HG02610 (cell line): ENCODE measurements around the gene GAN.

Source experiments
- ATAC-seq: cut with Tn5 transposase; IDR thresholded peaks from one replicate; pipeline ENCODE4 v1.9.1; 2021; ENCODE audit warnings: mild to moderate bottlenecking, moderate library complexity; ENCODE audit not compliant: unreplicated experiment

Gene GAN

DNA sequence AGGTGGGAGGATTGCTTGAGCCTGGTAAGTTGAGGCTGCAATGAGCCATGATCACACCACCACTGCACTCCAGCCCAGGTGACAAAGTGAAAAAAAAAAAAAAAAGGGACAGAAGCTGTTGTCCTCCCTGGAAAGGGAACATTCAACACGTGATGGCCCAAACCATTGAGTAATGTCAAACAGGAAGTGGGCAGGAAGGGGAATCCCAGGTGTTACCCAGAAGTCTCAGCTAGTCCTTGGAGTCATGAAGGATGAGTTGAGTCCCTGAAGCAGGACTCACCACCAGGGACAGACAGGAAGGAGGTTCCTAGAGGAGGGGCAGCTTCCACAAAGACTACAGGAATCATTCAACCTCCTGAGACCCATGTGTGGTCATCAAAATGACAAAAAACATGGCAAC, 110.0 kb downstream of the GAN start:
- ATAC-seq: peak; percentile 72

- ATAC-seq: no peak
Measured at GRCh38 chr16:81427219-81427618, 112.5 kb downstream of the GAN start.

- ATAC-seq: no peak
Measured at GRCh38 chr16:81429045-81429521, 114.3 kb downstream of the GAN start.

DNA sequence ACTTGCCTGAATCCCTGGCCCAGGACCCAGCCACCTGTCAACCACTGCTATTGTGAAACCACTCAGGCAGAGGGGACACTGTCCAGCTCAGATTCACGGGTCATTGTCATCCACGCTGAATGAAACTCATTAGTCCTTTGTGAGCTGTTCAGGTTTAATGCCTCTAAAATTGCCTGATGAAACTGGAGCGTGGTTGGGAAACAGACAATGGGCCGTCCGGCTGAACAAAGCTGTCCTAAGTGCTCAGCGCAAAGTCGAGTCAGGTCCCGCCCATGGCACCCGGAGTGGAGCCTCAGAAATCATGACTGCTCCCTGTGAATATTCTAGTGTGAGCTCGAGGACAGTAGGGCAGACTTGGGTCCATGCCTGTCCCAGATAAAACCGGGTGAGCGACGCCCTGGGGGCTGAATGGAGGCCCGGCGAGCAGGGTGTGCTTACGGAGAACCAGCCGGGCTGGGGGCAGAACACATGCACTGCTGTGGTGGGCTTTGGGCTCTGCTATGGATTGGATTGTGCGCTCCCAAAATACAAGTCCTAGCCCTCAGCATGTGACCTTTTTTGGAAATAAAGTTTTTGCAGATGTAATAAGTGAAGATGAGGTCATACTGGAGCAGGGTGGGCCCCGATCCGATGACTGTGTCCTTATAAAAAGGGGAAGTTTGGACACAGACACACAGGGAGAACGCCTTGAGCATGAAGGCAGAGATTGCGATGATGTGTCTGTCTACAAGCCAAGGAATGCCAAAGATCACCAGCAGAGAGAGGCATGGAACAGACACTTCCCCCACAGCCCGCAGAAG, 117.0 kb downstream of the GAN start:
- ATAC-seq: no peak

DNA sequence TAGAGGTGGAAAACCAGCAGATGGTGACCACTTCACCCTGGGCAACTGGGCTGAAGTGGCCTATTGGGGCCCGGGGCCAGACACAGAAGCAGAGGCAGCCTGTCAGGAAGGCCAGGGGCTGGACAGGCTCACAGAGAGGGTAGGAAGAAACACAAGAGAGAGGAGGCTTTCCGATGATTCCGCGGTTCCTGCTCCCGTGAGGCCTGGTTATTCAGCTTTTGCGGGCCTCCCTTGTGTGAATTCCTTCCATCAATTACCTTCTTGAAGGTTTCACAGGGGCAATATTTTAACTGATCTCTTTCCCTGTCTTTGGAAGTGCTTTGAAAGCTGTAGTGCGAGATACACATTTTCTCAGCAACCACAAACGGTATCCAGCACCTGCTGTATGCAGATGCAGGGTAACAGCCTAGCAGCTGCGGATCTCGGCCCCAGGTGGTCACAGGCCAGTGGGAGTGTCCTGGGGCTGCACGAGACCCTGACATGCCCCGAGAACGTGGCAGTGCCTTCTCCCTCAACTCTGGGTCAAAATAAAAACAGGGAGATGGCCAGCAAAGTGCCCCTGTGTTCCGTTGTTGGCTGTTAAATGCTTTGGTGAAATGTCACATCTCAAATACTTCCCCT, 118.3 kb downstream of the GAN start:
- no peak for ATAC-seq

- ATAC-seq: no peak
Measured at GRCh38 chr16:81435103-81435502, 120.3 kb downstream of the GAN start.

GRCh38 chr16:81435567-81435966, 120.8 kb downstream of the GAN start:
- no peak for ATAC-seq

DNA sequence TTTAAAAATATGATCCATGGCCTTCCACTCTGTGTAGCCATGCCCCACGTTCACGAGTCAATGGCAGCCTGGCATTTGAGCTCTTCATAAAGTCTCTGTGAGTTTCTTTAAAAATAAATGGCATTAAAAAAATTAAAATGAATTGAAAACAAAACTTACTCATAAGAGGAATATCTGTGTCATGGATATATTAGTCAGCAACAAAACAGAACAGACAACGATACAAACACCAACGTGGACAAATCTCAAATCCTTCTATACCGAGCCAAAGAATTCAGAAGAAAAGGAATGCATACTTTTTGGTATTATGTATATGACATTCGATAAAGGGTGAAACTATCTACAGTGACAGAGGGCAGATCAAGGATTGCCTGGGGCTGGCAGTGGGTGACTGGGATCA, 121.6 kb downstream of the GAN start:
- ATAC-seq: no peak

DNA sequence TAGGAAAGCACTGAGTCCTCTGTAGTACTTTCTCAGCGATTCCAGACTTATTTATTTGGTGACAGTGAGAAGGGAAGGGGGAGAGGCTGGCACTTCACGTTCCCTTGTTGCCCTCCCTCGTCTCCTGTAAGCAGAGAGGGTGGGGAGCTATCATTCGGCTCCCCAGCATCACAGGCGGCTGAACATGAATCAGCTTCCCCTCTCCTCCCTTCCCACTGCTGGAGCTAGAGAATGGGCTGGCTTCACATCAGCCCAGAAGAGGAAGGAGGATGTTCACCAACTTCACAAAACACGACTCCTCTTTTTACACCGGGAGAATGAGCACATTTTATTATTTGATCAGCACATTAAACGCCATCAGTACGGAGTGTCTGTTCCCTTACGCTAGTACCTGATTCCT, 123.1 kb downstream of the GAN start:
- no peak for ATAC-seq
